K562 (cell line): ENCODE measurements around the gene POP5. TPM values are rescaled to one million over a fixed set of nuclear protein-coding genes. Genes with fewer than 3 reads are reported as not detected.
A peak's percentile ranks its signal among the peaks of the same experiment; 100 is the strongest.

Source experiments
- ATAC-seq: fragments of 200-7000 bp; cut with Tn5 transposase; 3 replicates; pipeline ENCODE4 v1.9.1; 2020; ENCODE audit warnings: moderate library complexity
- BruUV-seq: library from RNA; stranded (reverse); fragments of 400-500 nt; replicated peaks from 2 replicates; lab custom pipeline; 2021; lab: Mats Ljungman, UMichigan
- CTCF ChIA-PET: fragments of 300-600 bp; formaldehyde crosslinking; extraction: SDS; loops from one replicate; lab custom pipeline; 2021; ENCODE audit warnings: low intra/inter-chr PET ratio; lab: Yijun Ruan, JAX
- POLR2A ChIA-PET: fragments of 300-600, 350-650 bp; sonication (Branson Sonifier 250); formaldehyde crosslinking; extraction: SDS; loops from one replicate; lab custom pipeline; 2021; ENCODE audit warnings: antibody characterized with exemption, inconsistent platforms; lab: Yijun Ruan, JAX
- DNase-seq, 4 experiments: peaks; one replicate each; pipeline versions ENCODE4 v3.0.0 to v3.0.0-alpha.2; 2011 to 2018; ENCODE audit warnings: low spot score in 3 of 4, mixed read lengths in 3 of 4; ENCODE audit errors: extremely low read depth in 1 of 4
- FAIRE-seq: peaks from 2 replicates; lab custom pipeline; 2011; peaks lifted over from hg19 to GRCh38; lab: Jason Lieb, UNC
- H2AFZ ChIP-seq: 2 replicates; pipeline ENCODE4 v1.6.0; 2011; ENCODE audit warnings: low read depth, low read length, control low read depth, inconsistent platforms
- H3K27ac ChIP-seq: fragments of 200-600 bp; 3 replicates; pipeline ENCODE4 v1.8.0; 2011; ENCODE audit warnings: low read depth, mild to moderate bottlenecking, control low read depth, inconsistent platforms, low read length, moderate library complexity, mixed read lengths; ENCODE audit errors: extremely low read depth
- H3K27me3 ChIP-seq, 2 experiments: fragments of 300-600 bp in 1 of 2; 2 replicates in 1 of 2; 3 replicates in 1 of 2; pipeline versions ENCODE4 v1.6.0 to v1.8.0; 2011; ENCODE audit warnings: inconsistent platforms in 2 of 2, low read length in 2 of 2, mild to moderate bottlenecking in 1 of 2, mixed read lengths in 1 of 2, moderate library complexity in 1 of 2; ENCODE audit not compliant: control insufficient read depth in 2 of 2, insufficient read depth in 2 of 2
- H3K36me3 ChIP-seq: fragments of 300-600 bp; 3 replicates; pipeline ENCODE4 v1.8.0; 2011; ENCODE audit warnings: mild to moderate bottlenecking, low read length, inconsistent platforms; ENCODE audit not compliant: control insufficient read depth, insufficient read depth
- H3K4me1 ChIP-seq, 2 experiments: fragments of 200-600 bp in 1 of 2; replicated peaks in 1 of 2; 2 replicates in 1 of 2; 3 replicates in 1 of 2; pipeline versions ENCODE4 v1.5.1 to v1.8.0; 2011; ENCODE audit warnings: inconsistent platforms in 2 of 2, low read length in 2 of 2, mild to moderate bottlenecking in 1 of 2, mixed read lengths in 1 of 2, moderate library complexity in 1 of 2; ENCODE audit not compliant: control insufficient read depth in 2 of 2, insufficient read depth in 2 of 2
- H3K4me2 ChIP-seq: 2 replicates; pipeline ENCODE4 v1.6.1; 2011; ENCODE audit warnings: low read length, control low read depth, inconsistent platforms, mixed read lengths; ENCODE audit not compliant: insufficient read depth
- H3K4me3 ChIP-seq: fragments of 200-600 bp; sonication (generic), shearing (Covaris generic); 2 replicates; pipeline ENCODE4 v1.5.1; 2016; ENCODE audit warnings: control low read depth, inconsistent platforms
- H3K79me2 ChIP-seq: fragments of 200-600 bp; 3 replicates; pipeline ENCODE4 v1.8.0; 2011; ENCODE audit warnings: low read length, inconsistent platforms; ENCODE audit not compliant: control insufficient read depth, insufficient read depth
- H3K9ac ChIP-seq, 2 experiments: 2 replicates each; pipeline versions ENCODE4 v1.6.0 to v1.6.1; 2011; ENCODE audit warnings: low read depth in 2 of 2, low read length in 2 of 2, control low read depth in 1 of 2, inconsistent platforms in 1 of 2, mild to moderate bottlenecking in 1 of 2, mixed read lengths in 1 of 2; ENCODE audit not compliant: insufficient read depth in 1 of 2
- H3K9me1 ChIP-seq: one replicate; pipeline ENCODE4 v1.6.0; 2011; ENCODE audit warnings: inconsistent platforms, mild to moderate bottlenecking, low read length, moderate library complexity; ENCODE audit not compliant: control insufficient read depth, insufficient read depth
- H3K9me3 ChIP-seq: replicated peaks from 2 replicates; pipeline ENCODE4 v1.5.1; 2011; ENCODE audit warnings: low read depth, low read length, inconsistent platforms; ENCODE audit not compliant: control insufficient read depth, insufficient read depth
- H4K20me1 ChIP-seq: replicated peaks from 2 replicates; pipeline ENCODE4 v1.6.1; 2011; ENCODE audit warnings: low read length, inconsistent platforms, mixed read lengths; ENCODE audit not compliant: control insufficient read depth, insufficient read depth
- ARID2 ChIP-seq: fragments of 450-650 bp; IDR thresholded peaks from 2 replicates; pipeline ENCODE4 v1.6.1; 2017; ENCODE audit warnings: antibody characterized with exemption, mild to moderate bottlenecking
- DACH1 ChIP-seq: fragments of 450-650 bp; IDR thresholded peaks from 2 replicates; pipeline ENCODE4 v1.6.1; 2018; ENCODE audit not compliant: partially characterized antibody
- DMBX1 ChIP-seq: fragments of 250-450 bp; sonication (Bioruptor Pico); IDR thresholded peaks from 2 replicates; pipeline ENCODE4 v1.8.0; 2022; ENCODE audit warnings: inconsistent platforms, mild to moderate bottlenecking, moderate library complexity, borderline replicate concordance
- ETS1 ChIP-seq: conservative IDR thresholded peaks from 2 replicates; pipeline ENCODE4 v1.6.1; 2011; ENCODE audit warnings: low read depth, mild to moderate bottlenecking, low read length; ENCODE audit not compliant: control insufficient read depth
- HDAC2 ChIP-seq: fragments of 450-650 bp; IDR thresholded peaks from 2 replicates; pipeline ENCODE4 v1.6.1; 2016; ENCODE audit warnings: mild to moderate bottlenecking
- HES1 ChIP-seq: fragments of 450-650 bp; IDR thresholded peaks from 2 replicates; pipeline ENCODE4 v1.6.1; 2016; ENCODE audit warnings: low read depth, mild to moderate bottlenecking, moderate library complexity
- HLTF ChIP-seq: fragments of 450-650 bp; IDR thresholded peaks from 2 replicates; pipeline ENCODE4 v1.6.1; 2016
- IRF1 ChIP-seq: sonication (generic); formaldehyde crosslinking; IDR thresholded peaks from 2 replicates; pipeline ENCODE4 v1.8.0; 2022; ENCODE audit warnings: missing genetic modification reagents, mild to moderate bottlenecking, borderline replicate concordance
- PHB2 ChIP-seq: fragments of 450-650 bp; IDR thresholded peaks from 2 replicates; pipeline ENCODE4 v1.6.1; 2017; ENCODE audit warnings: low read depth
- POLR2AphosphoS2 ChIP-seq: IDR thresholded peaks from 2 replicates; pipeline ENCODE4 v1.6.1; 2012; ENCODE audit warnings: low read length, improper control_type of control experiment
- RCOR1 ChIP-seq, 2 experiments: IDR thresholded peaks; 2 replicates each; pipeline ENCODE4 v1.6.1; 2012; ENCODE audit warnings: low read depth in 2 of 2, low read length in 2 of 2, borderline replicate concordance in 1 of 2, improper control_type of control experiment in 1 of 2
- WGBS: fragments of 100-300 bp; shearing (Covaris generic); methylation state at CpG from one replicate; pipeline ENCODE4 v1.1.6; 2016; ENCODE audit warnings: low coverage, mixed read lengths; ENCODE audit not compliant: insufficient coverage; ENCODE audit errors: missing lambda C conversion rate; 5-methylcytosine and 5-hydroxymethylcytosine counted together
- in situ Hi-C: fragments of 300-500 bp; cut with MboI; formaldehyde crosslinking; loops from 4 replicates; pipeline ENCODE4 v1.15.0; 2018; ENCODE audit warnings: inconsistent platforms, mixed read lengths
- intact Hi-C: fragments of 100-400 bp; cut with micrococcal nuclease; formaldehyde crosslinking; loops from 2 replicates; pipeline ENCODE4 v1.14.2; 2022
- polyA plus RNA-seq, 8 experiments: library from polyadenylated mRNA; depleted of rRNA in 4 of 8; stranded (reverse) in 5 of 8; unstranded in 3 of 8; fragments of >200 nt; fragmentation: Nextera tagmentation in 2 of 8; fragmentation: Illumina TruSeq in 1 of 8; extraction: Ambion mirVana in 2 of 8; extraction: Trizol in 1 of 8; gene quantifications; 2 replicates each; pipeline versions ENCODE4 v1.2.1 to v1.2.3, GENCODE V29; 2011 to 2014; ENCODE audit warnings: inconsistent platforms in 1 of 8, missing spikeins in 1 of 8
- total RNA-seq, 7 experiments: library from RNA; depleted of rRNA in 6 of 7; stranded (reverse); fragments of >200 nt in 6 of 7; fragmentation: Illumina TruSeq in 2 of 7; extraction: Trizol in 2 of 7; gene quantifications; 2 replicates each; pipeline versions ENCODE4 v1.2.1 to v1.2.3, GENCODE V29; 2011 to 2021; ENCODE audit warnings: low replicate concordance in 1 of 7
- TF ChIP-seq, protein P1 (sequence below): fragments of 200-800 bp; sonication (Bioruptor generic); IDR thresholded peaks from 2 replicates; pipeline ENCODE4 v1.6.1; 2017; ENCODE audit warnings: missing genetic modification characterization, missing compliant biosample characterization
- TF ChIP-seq, protein P2 (sequence below): fragments of 250-450 bp; sonication (Bioruptor Pico); IDR thresholded peaks from 2 replicates; pipeline ENCODE4 v1.8.0; 2021; ENCODE audit warnings: borderline replicate concordance, mild to moderate bottlenecking, moderate library complexity; ENCODE audit not compliant: poor library complexity, severe bottlenecking
- TF ChIP-seq, protein P3 (sequence below): fragments of 450-650 bp; formaldehyde crosslinking; IDR thresholded peaks from 2 replicates; pipeline ENCODE4 v1.4.0; 2020; ENCODE audit warnings: mild to moderate bottlenecking, moderate library complexity

POP5 gene
- total and polyA plus RNA-seq, 9 of the 15 experiments (the other 6 are each of a cell fraction or from before 2014, with no cell fraction given), result 57.5 to 253 (median 73.8) TPM

- Histone ChIP-seq H4K20me1 (peaks cover 5% of the 10 kb centered on the region; the same call in 1 of the 2 replicates), H3K36me3 (peaks cover 12% of the 10 kb centered on the region; the same call in 2 of the 3 replicates), H3K27ac (no peak overlapping the region), H2AFZ (peak overlapping the region; percentile 85), H3K4me2 (peak overlapping the region; percentile 67), H3K79me2 (peaks cover 14% of the 10 kb centered on the region; the same call in 2 of the 3 replicates), H3K4me1 (peaks cover 13 to 19% of the 10 kb centered on the region in 2 experiments; a peak in 3 of 5 replicates), H3K27me3 (peaks cover 7 to 8% of the 10 kb centered on the region in 2 experiments; a peak in 3 of 5 replicates), H3K4me3 (no peak overlapping the region), H3K9me3 (no peaks in the 10 kb centered on the region), H3K9me1 (no peaks in the 10 kb centered on the region), H3K9ac (peak overlapping the region in 1 of 2 experiments; percentile 19; a peak in 1 of 4 replicates)
- DNase-seq, result peak; percentile 74 to 87 (median 80)
- in situ Hi-C loops, result loop anchor here (5.0 kb wide), 1 partner anchor 129 kb away; the partner anchor contains the start of gene UNC119B
- 12% methylated on average over 20 of the region's 20 CpGs for WGBS
- peak; percentile 42 for ATAC-seq
- peak; percentile 60 for FAIRE-seq
- intact Hi-C loops, result loop anchor here (1.0 to 5.0 kb wide), 7 partner anchors 66 to 388 kb away; partner anchors contain the start of genes GATC, PLA2G1B, SRSF9 and TRIAP1
- BruUV-seq, result no TSS peak
- ChIA-PET POLR2A (interaction anchor here (0.8 to 1.2 kb wide), 2 partner anchors 11 to 319 kb away, joined by 4 read pairs; no protein-coding TSS in a partner anchor), CTCF (interaction anchor here (1.0 to 3.8 kb wide), 8 partner anchors 59 to 526 kb away, joined by 3 to 19 read pairs (median 9); partner anchors contain the start of gene MLEC)
- 0 out of 2 replicates have a peak, but pooled peaks have one; percentile 56 for TF ChIP-seq DMBX1 (CRISPR knock-in tag)
- TF ChIP-seq HDAC2, result peak; percentile 66
- TF ChIP-seq, protein P1, sequence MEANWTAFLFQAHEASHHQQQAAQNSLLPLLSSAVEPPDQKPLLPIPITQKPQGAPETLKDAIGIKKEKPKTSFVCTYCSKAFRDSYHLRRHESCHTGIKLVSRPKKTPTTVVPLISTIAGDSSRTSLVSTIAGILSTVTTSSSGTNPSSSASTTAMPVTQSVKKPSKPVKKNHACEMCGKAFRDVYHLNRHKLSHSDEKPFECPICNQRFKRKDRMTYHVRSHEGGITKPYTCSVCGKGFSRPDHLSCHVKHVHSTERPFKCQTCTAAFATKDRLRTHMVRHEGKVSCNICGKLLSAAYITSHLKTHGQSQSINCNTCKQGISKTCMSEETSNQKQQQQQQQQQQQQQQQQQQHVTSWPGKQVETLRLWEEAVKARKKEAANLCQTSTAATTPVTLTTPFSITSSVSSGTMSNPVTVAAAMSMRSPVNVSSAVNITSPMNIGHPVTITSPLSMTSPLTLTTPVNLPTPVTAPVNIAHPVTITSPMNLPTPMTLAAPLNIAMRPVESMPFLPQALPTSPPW, result peak; percentile 34
- no peak for TF ChIP-seq IRF1
- no peak for TF ChIP-seq PHB2
- TF ChIP-seq RCOR1 (IDR thresholded peaks at IDR 0.05; ENCODE audit: borderline replicate concordance in 1 of 2, low read depth in 2 of 2, low read length in 2 of 2), result no peak
- TF ChIP-seq, protein P2, sequence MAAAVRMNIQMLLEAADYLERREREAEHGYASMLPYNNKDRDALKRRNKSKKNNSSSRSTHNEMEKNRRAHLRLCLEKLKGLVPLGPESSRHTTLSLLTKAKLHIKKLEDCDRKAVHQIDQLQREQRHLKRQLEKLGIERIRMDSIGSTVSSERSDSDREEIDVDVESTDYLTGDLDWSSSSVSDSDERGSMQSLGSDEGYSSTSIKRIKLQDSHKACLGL (CRISPR knock-in tag), result no peak
- TF ChIP-seq ARID2, result peak; percentile 41; the same call in 1 of the 2 replicates
- TF ChIP-seq POLR2AphosphoS2, result no peak
- peak; percentile 20; the same call in 1 of the 2 replicates for TF ChIP-seq HES1
- TF ChIP-seq, protein P3, sequence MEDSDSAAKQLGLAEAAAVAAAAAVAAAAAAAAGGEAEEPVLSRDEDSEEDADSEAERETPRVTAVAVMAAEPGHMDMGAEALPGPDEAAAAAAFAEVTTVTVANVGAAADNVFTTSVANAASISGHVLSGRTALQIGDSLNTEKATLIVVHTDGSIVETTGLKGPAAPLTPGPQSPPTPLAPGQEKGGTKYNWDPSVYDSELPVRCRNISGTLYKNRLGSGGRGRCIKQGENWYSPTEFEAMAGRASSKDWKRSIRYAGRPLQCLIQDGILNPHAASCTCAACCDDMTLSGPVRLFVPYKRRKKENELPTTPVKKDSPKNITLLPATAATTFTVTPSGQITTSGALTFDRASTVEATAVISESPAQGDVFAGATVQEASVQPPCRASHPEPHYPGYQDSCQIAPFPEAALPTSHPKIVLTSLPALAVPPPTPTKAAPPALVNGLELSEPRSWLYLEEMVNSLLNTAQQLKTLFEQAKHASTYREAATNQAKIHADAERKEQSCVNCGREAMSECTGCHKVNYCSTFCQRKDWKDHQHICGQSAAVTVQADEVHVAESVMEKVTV (CRISPR knock-in tag), result peak; percentile 76
- TF ChIP-seq HLTF, result no peak
- no peak for TF ChIP-seq ETS1
- TF ChIP-seq DACH1, result no peak
Observed at GRCh38 chr12:120583478-120584030, 2.4 kb upstream of the POP5 start.
